Mesendoderm (in vitro differentiated cells): ENCODE results near the gene DNAJC3.

Experiments
- DNase-seq: peaks from one replicate; pipeline ENCODE4 v3.0.0; 2013
- H2AK5ac ChIP-seq: 2 replicates; pipeline ENCODE4 v1.6.1; 2013; ENCODE audit warnings: low read length, inconsistent platforms
- H2BK120ac ChIP-seq: 2 replicates; pipeline ENCODE4 v1.6.1; 2013; ENCODE audit warnings: low read depth, mild to moderate bottlenecking, low read length, moderate library complexity, mixed read lengths
- H2BK15ac ChIP-seq: replicated peaks from 2 replicates; pipeline ENCODE4 v1.6.1; 2013; ENCODE audit warnings: low read depth, mild to moderate bottlenecking, moderate library complexity
- H2BK5ac ChIP-seq: 2 replicates; pipeline ENCODE4 v1.6.1; 2013; ENCODE audit warnings: low read length, inconsistent platforms
- H3K18ac ChIP-seq: 2 replicates; pipeline ENCODE4 v1.6.1; 2013; ENCODE audit warnings: mild to moderate bottlenecking, low read length, mixed read lengths
- H3K23ac ChIP-seq: one replicate; pipeline ENCODE4 v1.6.1; 2013; ENCODE audit warnings: low read length
- H3K27ac ChIP-seq: 2 replicates; pipeline ENCODE4 v1.5.1; 2013; ENCODE audit warnings: low read depth, mild to moderate bottlenecking, inconsistent platforms, low read length, moderate library complexity
- H3K27me3 ChIP-seq: 2 replicates; pipeline ENCODE4 v1.6.1; 2013; ENCODE audit warnings: low read length, control low read depth, mild to moderate bottlenecking, inconsistent platforms; ENCODE audit not compliant: insufficient read depth, poor library complexity
- H3K36me3 ChIP-seq: 2 replicates; pipeline ENCODE4 v1.6.1; 2013; ENCODE audit warnings: low read length, inconsistent platforms; ENCODE audit not compliant: control insufficient read depth, insufficient read depth
- H3K4ac ChIP-seq: one replicate; pipeline ENCODE4 v1.6.1; 2013; ENCODE audit warnings: low read depth, mild to moderate bottlenecking, low read length, moderate library complexity
- H3K4me1 ChIP-seq: 2 replicates; pipeline ENCODE4 v1.6.1; 2013; ENCODE audit warnings: low read depth, low read length, inconsistent platforms; ENCODE audit not compliant: control insufficient read depth
- H3K4me2 ChIP-seq: 2 replicates; pipeline ENCODE4 v1.6.1; 2013; ENCODE audit warnings: low read length
- H3K4me3 ChIP-seq: 2 replicates; pipeline ENCODE4 v1.5.1; 2013; ENCODE audit warnings: mild to moderate bottlenecking, low read length
- H3K56ac ChIP-seq: one replicate; pipeline ENCODE4 v1.6.1; 2013; ENCODE audit warnings: low read length
- H3K79me1 ChIP-seq: 2 replicates; pipeline ENCODE4 v1.6.1; 2013; ENCODE audit warnings: low read length, inconsistent platforms
- H3K79me2 ChIP-seq: 2 replicates; pipeline ENCODE4 v1.6.1; 2013; ENCODE audit warnings: mild to moderate bottlenecking, low read length; ENCODE audit not compliant: control insufficient read depth, insufficient read depth
- H3K9ac ChIP-seq: 2 replicates; pipeline ENCODE4 v1.6.1; 2013; ENCODE audit warnings: low read length, inconsistent platforms
- H4K5ac ChIP-seq: one replicate; pipeline ENCODE4 v1.6.1; 2013; ENCODE audit warnings: low read length
- H4K8ac ChIP-seq: one replicate; pipeline ENCODE4 v1.6.1; 2013; ENCODE audit warnings: low read depth, mild to moderate bottlenecking, control low read depth, low read length, moderate library complexity
- WGBS: extraction: QIAGEN DNeasy Blood & Tissue Kit; methylation state at CpG from one replicate; pipeline ENCODE4 v1.1.7; 2013; ENCODE audit warnings: low lambda C conversion rate, missing lambda C conversion rate; ENCODE audit not compliant: insufficient coverage; ENCODE audit errors: extremely low coverage; 5-methylcytosine and 5-hydroxymethylcytosine counted together

DNAJC3 gene

GRCh38 chr13:95636853-95637252 is 40.1 kb upstream of the DNAJC3 start:
- Histone ChIP-seq H3K36me3 (peaks cover 2% of the 10 kb centered on the region), H3K56ac (no peak overlapping the region), H3K18ac (no peak overlapping the region), H2AK5ac (no peak overlapping the region), H4K5ac (no peak overlapping the region), H3K79me2 (no peaks in the 10 kb centered on the region), H3K4me3 (no peak overlapping the region), H3K4me1 (no peaks in the 10 kb centered on the region), H4K8ac (no peak overlapping the region), H3K27ac (no peak overlapping the region), H3K9ac (no peak overlapping the region), H3K23ac (no peak overlapping the region), H3K79me1 (peaks cover 3% of the 10 kb centered on the region), H2BK15ac (no peak overlapping the region), H3K4me2 (no peak overlapping the region), H2BK5ac (no peak overlapping the region), H2BK120ac (no peak overlapping the region), H3K27me3 (no peaks in the 10 kb centered on the region), H3K4ac (no peak overlapping the region)
- no peak for DNase-seq

- H3K4me1 ChIP-seq = peaks cover 2% of the 10 kb centered on the region
- H4K8ac ChIP-seq = no peak overlapping the region
- H2BK5ac ChIP-seq = no peak overlapping the region
- H3K4ac ChIP-seq = no peak overlapping the region
- peaks cover 2% of the 10 kb centered on the region for H3K79me2 ChIP-seq
- H3K23ac ChIP-seq = no peak overlapping the region
- no peak for DNase-seq
- H4K5ac ChIP-seq = no peak overlapping the region
- no peak overlapping the region for H3K18ac ChIP-seq
- no peak overlapping the region for H3K4me3 ChIP-seq
- no peaks in the 10 kb centered on the region for H3K27me3 ChIP-seq
- WGBS = no CpG with 5 or more reads among the region's 58 CpGs
- H3K36me3 ChIP-seq = no peaks in the 10 kb centered on the region
- H2AK5ac ChIP-seq = no peak overlapping the region
- no peak overlapping the region for H3K4me2 ChIP-seq
- H3K27ac ChIP-seq = no peak overlapping the region
- peak overlapping the region; percentile 71 for H3K56ac ChIP-seq
- no peak overlapping the region for H2BK120ac ChIP-seq
- H3K9ac ChIP-seq = no peak overlapping the region
- H2BK15ac ChIP-seq = no peak overlapping the region
- H3K79me1 ChIP-seq = peaks cover 3% of the 10 kb centered on the region
These were observed 35.5 kb upstream of the DNAJC3 start for GRCh38 chr13:95641291-95642027.

- Histone ChIP-seq H4K5ac (no peak overlapping the region), H3K18ac (no peak overlapping the region), H2BK15ac (no peak overlapping the region), H2BK5ac (no peak overlapping the region), H3K79me2 (peaks cover 2% of the 10 kb centered on the region), H3K27me3 (no peaks in the 10 kb centered on the region), H3K4me2 (peak overlapping the region; percentile 24), H3K9ac (peak overlapping the region; percentile 48), H2BK120ac (no peak overlapping the region), H3K56ac (peak overlapping the region; percentile 75), H3K4me3 (no peak overlapping the region), H3K36me3 (no peaks in the 10 kb centered on the region), H4K8ac (no peak overlapping the region), H3K79me1 (peaks cover 3% of the 10 kb centered on the region), H3K23ac (no peak overlapping the region), H3K4ac (no peak overlapping the region), H3K27ac (no peak overlapping the region), H2AK5ac (no peak overlapping the region), H3K4me1 (peaks cover 2% of the 10 kb centered on the region)
- WGBS = no CpG with 5 or more reads among the region's 35 CpGs
- peak; percentile 57 for DNase-seq
These were observed 34.8 kb upstream of the DNAJC3 start for GRCh38 chr13:95642028-95642621.

GRCh38 chr13:95642999-95643398 is 33.9 kb upstream of the DNAJC3 start:
- H3K4ac ChIP-seq = no peak overlapping the region
- H3K27ac ChIP-seq = no peak overlapping the region
- no peak overlapping the region for H3K18ac ChIP-seq
- WGBS = no CpG with 5 or more reads among the region's 3 CpGs
- no peak overlapping the region for H3K4me3 ChIP-seq
- no peak overlapping the region for H2AK5ac ChIP-seq
- DNase-seq = peak; percentile 32
- no peak overlapping the region for H2BK15ac ChIP-seq
- peaks cover 2% of the 10 kb centered on the region for H3K79me2 ChIP-seq
- no peak overlapping the region for H3K23ac ChIP-seq
- H2BK5ac ChIP-seq = no peak overlapping the region
- H3K27me3 ChIP-seq = no peaks in the 10 kb centered on the region
- H2BK120ac ChIP-seq = no peak overlapping the region
- H3K9ac ChIP-seq = peak overlapping the region; percentile 69
- peaks cover 3% of the 10 kb centered on the region for H3K79me1 ChIP-seq
- no peaks in the 10 kb centered on the region for H3K36me3 ChIP-seq
- H3K4me2 ChIP-seq = peak overlapping the region; percentile 18
- no peak overlapping the region for H4K8ac ChIP-seq
- H3K4me1 ChIP-seq = peaks cover 2% of the 10 kb centered on the region
- no peak overlapping the region for H3K56ac ChIP-seq
- no peak overlapping the region for H4K5ac ChIP-seq

GRCh38 chr13:95643571-95643935 is 33.4 kb upstream of the DNAJC3 start:
- Histone ChIP-seq H3K4me2 (peak overlapping the region; percentile 43), H3K79me2 (peaks cover 2% of the 10 kb centered on the region), H3K36me3 (no peaks in the 10 kb centered on the region), H3K4ac (no peak overlapping the region), H3K4me1 (peaks cover 2% of the 10 kb centered on the region), H2BK5ac (peak overlapping the region; percentile 3), H3K4me3 (peak overlapping the region; percentile 50), H3K18ac (peak overlapping the region; percentile 94), H3K27me3 (no peaks in the 10 kb centered on the region), H2BK15ac (no peak overlapping the region), H3K9ac (peak overlapping the region; percentile 69), H2AK5ac (no peak overlapping the region), H3K56ac (peak overlapping the region; percentile 86), H3K27ac (peak overlapping the region; percentile 93), H4K8ac (no peak overlapping the region), H4K5ac (no peak overlapping the region), H3K79me1 (peaks cover 3% of the 10 kb centered on the region), H2BK120ac (no peak overlapping the region), H3K23ac (no peak overlapping the region)
- WGBS = no CpG with 5 or more reads among the region's 16 CpGs
- DNase-seq = peak; percentile 67
